Left lung (tissue), 10 donors: Measurements from ENCODE around the gene TXNDC12. TPM values are rescaled to one million over a fixed set of nuclear protein-coding genes. Genes with fewer than 3 reads are reported as not detected.
"Not testable (repeated sequence)": the region's sequence is repeated elsewhere in the genome, so short reads cannot be mapped to it uniquely, and the experiment has no call there.

Source experiments
- ATAC-seq: fragments of 200-7000 bp; cut with Tn5 transposase; one replicate; pipeline ENCODE4 v1.9.1; 2020; ENCODE audit warnings: moderate library complexity
- DNase-seq, 4 donors: peaks; one replicate each; pipeline ENCODE4 v3.0.0-alpha.2; 2013 to 2020
- H3K27ac ChIP-seq, 2 donors: fragments of 200-600 bp; sonication (generic) in 1 of 2; one replicate each; pipeline versions ENCODE4 v1.5.0 to v1.8.0; 2020 to 2021
- H3K27me3 ChIP-seq, 2 donors: fragments of 200-600 bp; sonication (generic) in 1 of 2; one replicate each; pipeline versions ENCODE4 v1.5.0 to v1.8.0; 2020 to 2021
- H3K36me3 ChIP-seq, 2 donors: fragments of 200-600 bp; sonication (generic) in 1 of 2; one replicate each; pipeline versions ENCODE4 v1.5.0 to v1.8.0; 2020 to 2021
- H3K4me1 ChIP-seq, 2 donors: fragments of 200-600 bp; one replicate each; pipeline ENCODE4 v1.8.0; 2021
- H3K4me3 ChIP-seq, 2 donors: fragments of 200-600 bp; sonication (generic) in 1 of 2; one replicate each; pipeline versions ENCODE4 v1.5.0 to v1.8.0; 2020 to 2021; ENCODE audit warnings: mild to moderate bottlenecking in 1 of 2
- H3K9me3 ChIP-seq, 2 donors: fragments of 200-600 bp; sonication (generic) in 1 of 2; one replicate each; pipeline versions ENCODE4 v1.5.0 to v1.8.0; 2020 to 2021
- CTCF ChIP-seq, 2 donors: fragments of 200-600 bp; sonication (generic) in 1 of 2; IDR thresholded peaks; one replicate each; pipeline versions ENCODE4 v1.5.0 to v1.8.0; 2021; ENCODE audit warnings: antibody characterized with exemption in 2 of 2
- intact Hi-C, 2 donors: fragments of 100-400 bp; cut with DNase I; formaldehyde crosslinking; loops; one replicate each; pipeline versions ENCODE4 v1.11.2 to v1.14.2; 2022
- polyA plus RNA-seq, 6 donors: library from polyadenylated mRNA; unstranded; fragments of 120-200 nt; gene quantifications; one replicate each; pipeline ENCODE4 v1.2.1, GENCODE V29; 2013; ENCODE audit not compliant: insufficient read length in 6 of 6
- total RNA-seq, 2 donors: library from RNA; stranded (reverse); fragmentation: NEBNext Ultra II Directional; extraction: Animal tissue kit (Norgen Biotek cat#: 25700); gene quantifications; one replicate each; pipeline ENCODE4 v1.2.1, GENCODE V29; 2021
- donor health status: DM: no; HTN: yes; CAD: no.
- donor health status: DM: no; HTN: no; CAD: no.

The TXNDC12 gene
- total and polyA plus RNA-seq, 8 donors: 43.5 to 60.8 (median 56.4) TPM

- intact Hi-C loops: no loop called here
- Histone ChIP-seq H3K4me3 (no peak overlapping the region), H3K27ac (no peak overlapping the region), H3K4me1 (peaks cover 0 to 7% of the 10 kb centered on the region in 2 donors), H3K27me3 (no peaks in the 10 kb centered on the region), H3K36me3 (peaks cover 0 to 4% of the 10 kb centered on the region in 2 donors), H3K9me3 (no peaks in the 10 kb centered on the region)
- no peak for TF ChIP-seq CTCF (IDR thresholded peaks at IDR 0.05)
- ATAC-seq (no peak), DNase-seq (no peak)
These were observed 41.2 kb upstream of the TXNDC12 start for GRCh38 chr1:52096216-52096615.

- H3K4me1 ChIP-seq, intact Hi-C loops, DNase-seq, ATAC-seq, H3K4me3 ChIP-seq, H3K27ac ChIP-seq, H3K27me3 ChIP-seq, H3K9me3 ChIP-seq: not testable (repeated sequence)
- H3K36me3 ChIP-seq: peaks cover 0 to 14% of the 10 kb centered on the region in 2 donors
These were observed 39.3 kb upstream of the TXNDC12 start for GRCh38 chr1:52094300-52094699.

GRCh38 chr1:52087892-52088291 is 32.9 kb upstream of the TXNDC12 start:
- DNase-seq, intact Hi-C loops, H3K4me1 ChIP-seq, H3K27ac ChIP-seq, H3K9me3 ChIP-seq, ATAC-seq, H3K4me3 ChIP-seq, H3K27me3 ChIP-seq: not testable (repeated sequence)
- H3K36me3 ChIP-seq: peaks cover 0 to 61% of the 10 kb centered on the region in 2 donors

GRCh38 chr1:52080014-52080415 is 25.0 kb upstream of the TXNDC12 start:
- no peaks in the 10 kb centered on the region for H3K27me3 ChIP-seq
- ATAC-seq: no peak
- peaks cover 0 to 49% of the 10 kb centered on the region in 2 donors for H3K36me3 ChIP-seq
- no peak for DNase-seq
- intact Hi-C loops: no loop called here
- H3K9me3 ChIP-seq: no peaks in the 10 kb centered on the region
- no peak for TF ChIP-seq CTCF (IDR thresholded peaks at IDR 0.05)
- peaks cover 0 to 9% of the 10 kb centered on the region in 2 donors for H3K4me1 ChIP-seq
- no peak overlapping the region for H3K27ac ChIP-seq
- no peak overlapping the region for H3K4me3 ChIP-seq

GRCh38 chr1:52077277-52077676 is 22.3 kb upstream of the TXNDC12 start:
- H3K4me1 ChIP-seq, H3K27ac ChIP-seq, ATAC-seq, H3K27me3 ChIP-seq, H3K4me3 ChIP-seq, DNase-seq, intact Hi-C loops, H3K9me3 ChIP-seq: not testable (repeated sequence)
- H3K36me3 ChIP-seq: peaks cover 0 to 49% of the 10 kb centered on the region in 2 donors

GRCh38 chr1:52072291-52072690 is 17.3 kb upstream of the TXNDC12 start:
- intact Hi-C loops: no loop called here
- H3K27ac ChIP-seq: no peak overlapping the region
- peaks cover 0 to 54% of the 10 kb centered on the region in 2 donors for H3K36me3 ChIP-seq
- H3K27me3 ChIP-seq: no peaks in the 10 kb centered on the region
- H3K4me3 ChIP-seq: no peak overlapping the region
- DNase-seq (no peak), ATAC-seq (no peak)
- no peaks in the 10 kb centered on the region for H3K4me1 ChIP-seq
- no peak for TF ChIP-seq CTCF (IDR thresholded peaks at IDR 0.05)
- H3K9me3 ChIP-seq: no peaks in the 10 kb centered on the region

GRCh38 chr1:52070704-52071103 is 15.7 kb upstream of the TXNDC12 start:
- TF ChIP-seq CTCF (IDR thresholded peaks at IDR 0.05): no peak
- Histone ChIP-seq H3K4me3 (no peak overlapping the region), H3K4me1 (no peaks in the 10 kb centered on the region), H3K27ac (no peak overlapping the region), H3K27me3 (no peaks in the 10 kb centered on the region), H3K36me3 (peaks cover 0 to 61% of the 10 kb centered on the region in 2 donors), H3K9me3 (no peaks in the 10 kb centered on the region)
- intact Hi-C loops: no loop called here
- DNase-seq: no peak
- ATAC-seq: no peak
